Activated CD8-positive, alpha-beta memory T cell treated with anti-CD3 and anti-CD28 coated beads for 1 hour (primary cell): ENCODE results near the gene DNMT1.

Source experiments
- DNase-seq, 2 donors: peaks; one replicate each; pipeline ENCODE4 v3.0.0-alpha.2; 2020; ENCODE audit warnings: low read depth in 1 of 2; ENCODE audit errors: extremely low read depth in 1 of 2

The DNMT1 gene

DNA sequence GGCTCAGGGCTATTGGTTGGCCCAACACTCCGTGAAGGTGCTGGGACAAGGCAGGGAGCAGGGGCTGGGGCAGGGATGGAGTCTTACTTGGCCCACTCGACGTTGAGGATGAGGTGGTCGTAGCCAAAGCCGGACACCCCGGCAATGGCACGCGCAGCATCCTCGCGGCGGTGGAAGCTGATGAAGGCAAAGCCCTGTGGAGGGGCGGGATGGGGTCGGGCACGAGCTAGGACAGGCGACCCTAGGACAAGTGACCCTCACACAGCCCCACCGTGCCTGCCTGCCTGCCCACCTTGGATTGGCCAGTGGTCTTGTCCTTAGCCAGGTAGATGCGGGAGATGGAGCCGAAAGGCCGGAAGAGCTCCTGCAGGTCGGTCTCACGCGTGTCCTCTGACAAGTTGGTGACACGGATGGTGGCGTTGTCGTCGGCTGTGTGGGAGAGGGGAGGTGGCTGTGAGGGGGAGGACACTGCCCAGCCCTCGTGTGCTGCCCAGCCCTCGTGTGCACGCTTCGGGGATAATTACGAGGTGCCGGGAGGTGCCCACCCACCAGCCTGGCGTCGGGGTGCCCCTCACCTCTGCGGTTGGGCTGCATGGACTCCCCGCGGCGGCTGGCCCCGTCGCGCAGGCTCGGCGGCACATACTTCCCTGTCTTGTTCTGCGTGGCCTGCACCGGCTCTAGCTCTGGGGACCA lies 79.2 kb downstream of the DNMT1 start:
- no peak for DNase-seq

GRCh38 chr19:10114651-10115391 lies 79.9 kb downstream of the DNMT1 start:
- no peak for DNase-seq

- DNase-seq, result no peak
Observed at GRCh38 chr19:10113964-10114650, 80.6 kb downstream of the DNMT1 start.

- DNase-seq, result no peak
Observed at GRCh38 chr19:10113592-10113963, 81.2 kb downstream of the DNMT1 start.

DNA sequence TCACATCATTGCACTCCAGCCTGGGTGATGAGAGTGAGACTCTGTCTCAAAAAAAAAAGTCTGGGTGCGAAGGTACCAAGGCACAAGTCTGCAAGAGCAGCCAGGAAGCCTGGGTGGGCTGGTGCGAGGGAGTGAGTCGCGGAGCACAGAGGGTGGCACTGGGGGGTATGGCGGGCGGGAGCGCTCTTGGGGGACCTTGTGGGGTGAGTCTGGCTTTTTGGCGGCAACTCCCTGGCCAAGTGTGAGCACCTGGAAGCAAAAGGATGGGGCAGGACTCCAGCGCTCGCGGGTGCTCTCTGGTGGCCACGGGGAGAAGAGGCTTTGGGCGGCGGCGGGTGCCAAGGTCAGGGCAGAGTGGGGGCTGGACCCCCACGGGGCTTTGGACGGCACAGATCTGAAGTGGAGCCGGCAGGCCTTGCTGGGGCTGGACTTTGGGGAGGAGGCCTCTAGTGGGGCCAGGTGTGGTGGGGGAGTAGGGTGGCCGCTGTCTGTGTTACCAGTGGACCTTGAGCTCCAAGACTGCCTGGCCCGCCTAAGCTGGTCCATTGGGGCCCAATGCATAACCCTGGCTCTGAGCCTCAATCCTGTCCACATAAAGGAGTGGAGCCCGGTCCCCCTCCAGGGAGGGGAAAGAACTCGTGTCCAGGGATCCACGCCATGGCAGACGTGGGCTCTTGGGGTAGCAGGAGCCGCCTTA lies 81.7 kb downstream of the DNMT1 start:
- no peak for DNase-seq

GRCh38 chr19:10112037-10112761 lies 82.6 kb downstream of the DNMT1 start:
- DNase-seq, result no peak

- no peak for DNase-seq
Observed at GRCh38 chr19:10111405-10111811, 83.3 kb downstream of the DNMT1 start, which contains the start of gene P2RY11. Gene P2RY11, plus strand, starts transcription at chr19:10111693. Its CDS starts 29 bp downstream, at chr19:10111722.

- no peak for DNase-seq
Observed at GRCh38 chr19:10110972-10111317, 83.8 kb downstream of the DNMT1 start.

DNA sequence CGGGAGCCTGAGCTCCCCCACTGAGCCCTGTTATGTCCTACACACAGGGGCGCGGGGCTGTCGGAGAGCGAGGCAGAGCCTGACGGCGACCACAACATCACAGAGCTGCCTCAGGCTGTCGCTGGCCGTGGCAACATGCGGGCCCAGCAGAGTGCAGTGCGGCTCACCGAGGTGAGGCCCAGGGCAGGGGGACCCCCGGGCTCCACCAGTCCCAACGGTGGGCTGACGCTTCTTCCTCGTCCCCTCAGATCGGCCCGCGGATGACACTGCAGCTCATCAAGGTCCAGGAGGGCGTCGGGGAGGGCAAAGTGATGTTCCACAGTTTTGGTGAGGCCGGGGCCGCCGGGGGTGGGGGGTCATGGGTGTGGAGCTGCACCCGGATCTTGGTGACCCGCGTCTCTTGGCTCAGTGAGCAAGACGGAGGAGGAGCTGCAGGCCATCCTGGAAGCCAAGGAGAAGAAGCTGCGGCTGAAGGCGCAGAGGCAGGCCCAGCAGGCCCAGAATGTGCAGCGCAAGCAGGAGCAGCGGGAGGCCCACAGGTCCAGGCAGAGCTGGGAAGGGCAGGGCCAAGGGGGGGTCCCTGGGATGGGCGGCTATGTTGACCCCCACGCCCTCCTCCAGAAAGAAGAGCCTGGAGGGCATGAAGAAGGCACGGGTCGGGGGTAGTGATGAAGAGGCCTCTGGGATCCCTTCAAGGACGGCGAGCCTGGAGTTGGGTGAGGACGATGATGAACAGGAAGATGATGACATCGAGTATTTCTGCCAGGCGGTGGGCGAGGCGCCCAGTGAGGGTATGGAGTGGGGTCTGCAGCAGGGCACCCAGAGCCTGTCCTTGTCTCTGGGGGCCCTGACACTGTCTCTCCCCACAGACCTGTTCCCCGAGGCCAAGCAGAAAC lies 84.4 kb downstream of the DNMT1 start:
- DNase-seq, result no peak

- DNase-seq, result no peak
Observed at GRCh38 chr19:10109528-10109927, 85.2 kb downstream of the DNMT1 start.

DNA sequence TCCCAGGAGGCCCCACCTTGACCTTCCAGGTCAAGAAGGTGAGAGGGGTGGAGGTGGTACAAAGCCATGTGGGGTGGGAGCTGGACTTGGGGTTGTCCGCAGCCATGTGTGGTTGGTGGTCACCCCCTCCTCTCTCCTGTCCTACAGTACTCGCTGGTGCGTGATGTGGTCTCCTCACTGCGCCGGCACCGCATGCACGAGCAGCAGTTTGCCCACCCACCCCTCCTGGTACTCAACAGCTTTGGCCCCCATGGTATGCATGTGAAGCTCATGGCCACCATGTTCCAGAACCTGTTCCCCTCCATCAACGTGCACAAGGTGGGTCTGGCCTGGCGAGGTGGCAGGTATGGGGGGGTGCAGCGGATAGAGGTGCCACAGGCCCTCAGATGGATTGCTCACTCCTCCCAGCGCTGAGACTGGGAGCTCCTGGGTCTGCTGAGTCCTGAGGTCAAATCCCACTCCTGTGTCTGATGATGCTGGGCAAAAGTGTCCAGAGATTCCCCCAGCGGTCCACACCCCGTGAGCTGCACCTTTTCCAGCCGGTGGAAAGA lies 86.9 kb downstream of the DNMT1 start:
- no peak for DNase-seq

DNA sequence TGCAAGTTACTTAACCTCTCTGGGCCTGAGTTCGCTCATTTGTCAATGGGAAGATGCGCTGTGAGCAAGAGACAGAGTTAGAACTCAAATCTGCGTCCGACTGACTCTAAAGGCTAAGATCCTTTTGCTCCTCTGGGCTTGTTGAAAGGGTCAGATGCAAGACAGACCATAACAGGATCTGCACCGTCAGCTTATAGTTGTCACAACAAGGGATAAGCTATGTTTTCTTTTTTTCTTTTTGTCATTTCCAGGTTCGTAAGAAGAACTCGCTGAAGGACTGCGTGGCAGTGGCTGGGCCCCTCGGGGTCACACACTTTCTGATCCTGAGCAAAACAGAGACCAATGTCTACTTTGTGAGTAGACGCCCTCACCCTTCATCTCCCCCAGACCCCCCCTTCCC lies 87.5 kb downstream of the DNMT1 start:
- no peak for DNase-seq

- peak; percentile 92 to 95 for DNase-seq
Observed at GRCh38 chr19:10106100-10106936, 88.4 kb downstream of the DNMT1 start, which contains the start of gene PPAN. Gene PPAN, plus strand, starts transcription at chr19:10106362. Its CDS starts 33 bp downstream, at chr19:10106395.

- DNase-seq, result peak; percentile 54 to 71
Observed at GRCh38 chr19:10105509-10106099, 89.1 kb downstream of the DNMT1 start.

- DNase-seq, result peak in 1 of 2 donors; percentile 62
Observed at GRCh38 chr19:10104665-10105508, 89.9 kb downstream of the DNMT1 start.

DNA sequence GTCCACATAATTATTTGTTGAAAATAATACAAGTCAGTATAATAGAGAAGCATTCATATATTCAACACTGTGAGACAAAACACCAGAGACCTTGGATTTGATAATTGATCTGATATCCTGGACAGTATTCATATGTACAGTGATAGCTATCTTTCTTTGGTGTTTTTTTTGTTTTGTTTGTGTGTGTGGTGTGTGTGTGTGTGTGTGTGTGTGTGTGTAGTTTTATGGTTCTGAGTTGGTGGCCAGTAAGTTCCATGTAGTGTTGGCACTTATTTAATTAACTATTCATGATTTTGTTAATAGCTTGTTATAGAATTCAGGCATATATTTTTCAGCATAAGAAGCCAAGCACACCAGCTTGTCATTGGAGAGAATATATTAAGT lies 90.6 kb downstream of the DNMT1 start:
- DNase-seq, result no peak

GRCh38 chr19:10102787-10103236 lies 91.9 kb downstream of the DNMT1 start:
- DNase-seq, result no peak
